GM23338 (cell line): ENCODE data around the gene UBE2Q2. TPM values are rescaled to one million over a fixed set of nuclear protein-coding genes. Genes with fewer than 3 reads are reported as not detected.
A peak's percentile ranks its signal among the peaks of the same experiment; 100 is the strongest.

Experiments
- ATAC-seq: fragments of 200-7000 bp; cut with Tn5 transposase; 3 replicates; pipeline ENCODE4 v1.9.1; 2020
- DNase-seq: peaks from one replicate; pipeline ENCODE4 v3.0.0-alpha.2; 2015; ENCODE audit warnings: low spot score
- H2AFZ ChIP-seq: fragments of 200-600 bp; sonication (generic); 2 replicates; pipeline ENCODE4 v1.8.0; 2016; ENCODE audit warnings: antibody characterized with exemption, mild to moderate bottlenecking, moderate library complexity
- H3F3A ChIP-seq: fragments of 200-600 bp; sonication (generic); replicated peaks from 2 replicates; pipeline ENCODE4 v1.8.0; 2017; ENCODE audit warnings: antibody characterized with exemption, mixed run types, low read depth
- H3K27ac ChIP-seq: fragments of 200-600 bp; sonication (generic); 2 replicates; pipeline ENCODE4 v1.6.1; 2016; ENCODE audit warnings: low read depth
- H3K27me3 ChIP-seq: fragments of 200-600 bp; sonication (generic); 2 replicates; pipeline ENCODE4 v1.8.0; 2016; ENCODE audit warnings: mild to moderate bottlenecking, mixed run types, moderate library complexity; ENCODE audit not compliant: insufficient read depth
- H3K36me3 ChIP-seq: fragments of 200-600 bp; sonication (generic); 2 replicates; pipeline ENCODE4 v1.8.0; 2016; ENCODE audit warnings: mild to moderate bottlenecking; ENCODE audit not compliant: insufficient read depth
- H3K4me1 ChIP-seq: fragments of 200-600 bp; sonication (generic); 2 replicates; pipeline ENCODE4 v1.8.0; 2016; ENCODE audit warnings: mild to moderate bottlenecking, moderate library complexity; ENCODE audit not compliant: insufficient read depth
- H3K4me2 ChIP-seq: fragments of 200-600 bp; sonication (generic); 2 replicates; pipeline ENCODE4 v1.7.1; 2017; ENCODE audit warnings: mixed run types
- H3K4me3 ChIP-seq: fragments of 200-600 bp; sonication (generic); 2 replicates; pipeline ENCODE4 v1.6.1; 2016; ENCODE audit warnings: mixed run types
- H3K79me2 ChIP-seq: fragments of 200-600 bp; sonication (generic); replicated peaks from 2 replicates; pipeline ENCODE4 v1.8.0; 2017; ENCODE audit warnings: mild to moderate bottlenecking; ENCODE audit not compliant: insufficient read depth
- H3K9me2 ChIP-seq: fragments of 200-600 bp; sonication (generic); 2 replicates; pipeline ENCODE4 v1.8.0; 2017; ENCODE audit not compliant: insufficient read depth
- H4K20me1 ChIP-seq: fragments of 200-600 bp; sonication (generic); replicated peaks from 2 replicates; pipeline ENCODE4 v1.8.0; 2017; ENCODE audit warnings: mild to moderate bottlenecking; ENCODE audit not compliant: insufficient read depth
- H3K27ac Mint-ChIP-seq: 2 replicates; pipeline ENCODE4 v1.8.0; 2020; ENCODE audit warnings: inconsistent platforms, mild to moderate bottlenecking, moderate library complexity, mixed read lengths
- H3K27me3 Mint-ChIP-seq: 3 replicates; pipeline ENCODE4 v1.8.0; 2022; ENCODE audit warnings: low read depth, mild to moderate bottlenecking, moderate library complexity, mixed read lengths, inconsistent platforms; ENCODE audit not compliant: insufficient read depth, poor library complexity
- H3K36me3 Mint-ChIP-seq: 3 replicates; pipeline ENCODE4 v1.8.0; 2021; ENCODE audit warnings: low read depth, mild to moderate bottlenecking, inconsistent platforms, moderate library complexity, mixed read lengths
- H3K4me1 Mint-ChIP-seq: 3 replicates; pipeline ENCODE4 v1.8.0; 2020; ENCODE audit warnings: mild to moderate bottlenecking, inconsistent platforms, mixed read lengths
- H3K4me3 Mint-ChIP-seq: 3 replicates; pipeline ENCODE4 v1.8.0; 2021; ENCODE audit warnings: moderate library complexity, mild to moderate bottlenecking, inconsistent platforms, mixed read lengths
- H3K9me3 Mint-ChIP-seq: 3 replicates; pipeline ENCODE4 v1.8.0; 2020; ENCODE audit warnings: moderate library complexity, mild to moderate bottlenecking, inconsistent platforms, mixed read lengths
- CREB1 ChIP-seq: fragments of 250-450 bp; sonication (Bioruptor Pico); IDR thresholded peaks from 2 replicates; pipeline ENCODE4 v1.5.0; 2020; ENCODE audit warnings: low read depth, mild to moderate bottlenecking, moderate library complexity
- CTCF ChIP-seq, 2 experiments: fragments of 200-600 bp in 1 of 2; sonication (generic) in 1 of 2; conservative IDR thresholded peaks; 2 replicates each; pipeline versions ENCODE4 v1.5.1 to v1.6.1; 2016 to 2017; ENCODE audit warnings: antibody characterized with exemption in 2 of 2, low read depth in 2 of 2, mild to moderate bottlenecking in 2 of 2, moderate library complexity in 1 of 2
- ETS1 ChIP-seq: IDR thresholded peaks from 2 replicates; pipeline ENCODE4 v1.6.1; 2016; ENCODE audit warnings: antibody characterized with exemption
- EZH2 ChIP-seq: fragments of 200-600 bp; sonication (generic); IDR thresholded peaks from one replicate; pipeline ENCODE4 v1.8.0; 2017; ENCODE audit warnings: antibody characterized with exemption, mild to moderate bottlenecking, low read depth; ENCODE audit not compliant: unreplicated experiment
- EZH2phosphoT487 ChIP-seq: fragments of 200-600 bp; sonication (generic); IDR thresholded peaks from one replicate; pipeline ENCODE4 v1.8.1; 2018; ENCODE audit warnings: antibody characterized with exemption; ENCODE audit not compliant: unreplicated experiment
- JUNB ChIP-seq: IDR thresholded peaks from one replicate; pipeline ENCODE4 v1.6.1; 2016; ENCODE audit warnings: antibody characterized with exemption; ENCODE audit not compliant: unreplicated experiment
- NANOG ChIP-seq: IDR thresholded peaks from 2 replicates; pipeline ENCODE4 v1.6.1; 2016; ENCODE audit warnings: antibody characterized with exemption, borderline replicate concordance
- POLR2AphosphoS5 ChIP-seq: IDR thresholded peaks from 2 replicates; pipeline ENCODE4 v1.6.1; 2016; ENCODE audit warnings: antibody characterized with exemption, low read depth
- STAT1 ChIP-seq: IDR thresholded peaks from one replicate; pipeline ENCODE4 v1.6.1; 2016; ENCODE audit warnings: antibody characterized with exemption; ENCODE audit not compliant: unreplicated experiment
- ZNF114 ChIP-seq: fragments of 250-450 bp; sonication (Bioruptor Pico); IDR thresholded peaks from 2 replicates; pipeline ENCODE4 v1.5.0; 2020; ENCODE audit warnings: mild to moderate bottlenecking, moderate library complexity
- ZNF331 ChIP-seq: fragments of 250-450 bp; sonication (Bioruptor Pico); IDR thresholded peaks from 2 replicates; pipeline ENCODE4 v1.5.0; 2020; ENCODE audit warnings: low read depth, mild to moderate bottlenecking, moderate library complexity
- ZNF462 ChIP-seq: fragments of 250-450 bp; sonication (Bioruptor Pico); IDR thresholded peaks from 2 replicates; pipeline ENCODE4 v1.5.0; 2020; ENCODE audit warnings: mild to moderate bottlenecking, moderate library complexity
- polyA plus RNA-seq: library from polyadenylated mRNA; unstranded; fragments of >200 nt; fragmentation: Nextera tagmentation; extraction: Ambion mirVana; gene quantifications from 2 replicates; pipeline ENCODE4 v1.2.1, GENCODE V29; 2016
- total RNA-seq: library from RNA; depleted of rRNA; stranded (reverse); fragments of >200 nt; shearing (Covaris generic); gene quantifications from 2 replicates; pipeline ENCODE4 v1.2.3, GENCODE V29; 2014
- TF ChIP-seq, protein P1 (sequence below): IDR thresholded peaks from one replicate; pipeline ENCODE4 v1.6.1; 2018; ENCODE audit warnings: antibody characterized with exemption; ENCODE audit not compliant: unreplicated experiment

UBE2Q2 gene
- total and polyA plus RNA-seq, 2 experiments from 2014 or later = 23.7 to 29.3 TPM

DNA sequence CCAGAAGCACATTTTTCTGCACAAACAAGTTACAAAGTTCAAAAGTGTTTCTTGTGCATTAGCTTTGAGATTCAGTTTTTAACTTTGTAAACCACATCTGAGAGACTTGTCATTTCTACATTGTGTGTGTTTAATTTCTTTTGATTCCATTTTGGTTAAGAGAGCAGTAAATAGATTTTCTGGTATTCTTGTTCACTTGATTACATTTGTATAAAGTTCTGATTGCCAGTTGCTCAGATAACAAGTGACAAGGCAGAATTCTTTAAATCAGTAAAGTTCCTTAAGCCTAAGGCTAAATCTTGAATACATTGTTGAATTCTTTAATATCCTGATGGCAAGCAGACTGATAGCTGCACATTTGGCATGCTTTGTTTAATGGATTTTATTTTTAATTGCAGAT, 57.3 kb downstream of the UBE2Q2 start:
- H3K4me1 Mint-ChIP-seq = peaks cover 35% of the 10 kb centered on the region
- Histone ChIP-seq H3K4me3 (no peak overlapping the region), H3F3A (0 out of 2 replicates have a peak, but pooled peaks cover 4% of the 10 kb centered on the region), H3K9me2 (no peaks in the 10 kb centered on the region), H3K79me2 (peaks cover 15% of the 10 kb centered on the region), H3K36me3 (peaks cover 6% of the 10 kb centered on the region), H3K27me3 (no peaks in the 10 kb centered on the region), H3K27ac (peak overlapping the region; percentile 82), H4K20me1 (peaks cover 4% of the 10 kb centered on the region; the same call in 1 of the 2 replicates), H2AFZ (no peak overlapping the region), H3K4me1 (peaks cover 24% of the 10 kb centered on the region), H3K4me2 (no peak overlapping the region)
- ATAC-seq (no peak), DNase-seq (no peak)
- no peak overlapping the region; the same call in 1 of the 2 replicates for H3K27ac Mint-ChIP-seq
- peaks cover 16% of the 10 kb centered on the region for H3K36me3 Mint-ChIP-seq
- no peak overlapping the region for H3K4me3 Mint-ChIP-seq
- TF ChIP-seq POLR2AphosphoS5 (no peak), NANOG (no peak), ZNF331 (CRISPR knock-in tag) (no peak), STAT1 (no peak), CREB1 (CRISPR knock-in tag) (no peak), EZH2 (no peak), ZNF462 (no peak), EZH2phosphoT487 (no peak), JUNB (no peak), ETS1 (no peak), CTCF (conservative IDR thresholded peaks at IDR 0.05; ENCODE audit: low read depth in 2 of 2) (no peak), ZNF114 (CRISPR knock-in tag) (no peak)
- TF ChIP-seq, protein P1, sequence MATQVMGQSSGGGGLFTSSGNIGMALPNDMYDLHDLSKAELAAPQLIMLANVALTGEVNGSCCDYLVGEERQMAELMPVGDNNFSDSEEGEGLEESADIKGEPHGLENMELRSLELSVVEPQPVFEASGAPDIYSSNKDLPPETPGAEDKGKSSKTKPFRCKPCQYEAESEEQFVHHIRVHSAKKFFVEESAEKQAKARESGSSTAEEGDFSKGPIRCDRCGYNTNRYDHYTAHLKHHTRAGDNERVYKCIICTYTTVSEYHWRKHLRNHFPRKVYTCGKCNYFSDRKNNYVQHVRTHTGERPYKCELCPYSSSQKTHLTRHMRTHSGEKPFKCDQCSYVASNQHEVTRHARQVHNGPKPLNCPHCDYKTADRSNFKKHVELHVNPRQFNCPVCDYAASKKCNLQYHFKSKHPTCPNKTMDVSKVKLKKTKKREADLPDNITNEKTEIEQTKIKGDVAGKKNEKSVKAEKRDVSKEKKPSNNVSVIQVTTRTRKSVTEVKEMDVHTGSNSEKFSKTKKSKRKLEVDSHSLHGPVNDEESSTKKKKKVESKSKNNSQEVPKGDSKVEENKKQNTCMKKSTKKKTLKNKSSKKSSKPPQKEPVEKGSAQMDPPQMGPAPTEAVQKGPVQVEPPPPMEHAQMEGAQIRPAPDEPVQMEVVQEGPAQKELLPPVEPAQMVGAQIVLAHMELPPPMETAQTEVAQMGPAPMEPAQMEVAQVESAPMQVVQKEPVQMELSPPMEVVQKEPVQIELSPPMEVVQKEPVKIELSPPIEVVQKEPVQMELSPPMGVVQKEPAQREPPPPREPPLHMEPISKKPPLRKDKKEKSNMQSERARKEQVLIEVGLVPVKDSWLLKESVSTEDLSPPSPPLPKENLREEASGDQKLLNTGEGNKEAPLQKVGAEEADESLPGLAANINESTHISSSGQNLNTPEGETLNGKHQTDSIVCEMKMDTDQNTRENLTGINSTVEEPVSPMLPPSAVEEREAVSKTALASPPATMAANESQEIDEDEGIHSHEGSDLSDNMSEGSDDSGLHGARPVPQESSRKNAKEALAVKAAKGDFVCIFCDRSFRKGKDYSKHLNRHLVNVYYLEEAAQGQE = no peak
- peaks cover 18% of the 10 kb centered on the region for H3K27me3 Mint-ChIP-seq
- H3K9me3 Mint-ChIP-seq = no peaks in the 10 kb centered on the region
